ENCODE results near the gene MYF6.

MYF6 gene

DNA sequence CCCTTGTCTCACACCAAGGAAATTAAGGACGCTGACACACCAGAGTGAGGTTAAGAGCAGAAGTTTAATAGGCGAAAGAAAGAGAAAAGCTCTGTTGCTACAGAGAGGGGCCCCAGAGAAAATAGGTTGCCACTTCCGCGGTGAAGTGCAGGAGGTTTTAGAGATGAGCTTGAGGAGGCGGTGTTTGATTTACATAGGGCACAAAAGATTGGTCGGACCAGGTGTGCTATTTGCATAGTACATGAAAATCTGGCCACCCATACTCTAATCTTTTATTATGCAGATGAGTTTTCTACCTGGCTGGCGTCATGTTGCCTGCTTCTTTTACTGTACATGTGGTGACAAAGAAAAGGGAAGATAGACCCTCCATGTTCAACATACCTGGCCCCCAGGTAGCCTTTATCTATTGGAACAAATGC, 23.3 kb upstream of the MYF6 start:
- Histone ChIP-seq H3K36me3 (ENCODE audit: control insufficient read depth in 2 of 2, insufficient read depth in 2 of 2, low read length in 2 of 2) (no peaks in the 10 kb centered on the region), H3K4me3 (ENCODE audit: low read length in 2 of 2) (no peak overlapping the region), H3K9ac (ENCODE audit: low read length in 2 of 2) (no peak overlapping the region), H3K27ac (ENCODE audit: low read length) (no peak overlapping the region), H3K27me3 (ENCODE audit: control insufficient read depth in 1 of 2, insufficient read depth in 2 of 2, low read length in 2 of 2) (no peaks in the 10 kb centered on the region), H3K4me1 (ENCODE audit: control insufficient read depth, insufficient read depth, low read length) (no peaks in the 10 kb centered on the region), H3K9me3 (ENCODE audit: control insufficient read depth in 2 of 2, low read length in 2 of 2) (peaks cover 0 to 2% of the 10 kb centered on the region in 2 donors)

DNA sequence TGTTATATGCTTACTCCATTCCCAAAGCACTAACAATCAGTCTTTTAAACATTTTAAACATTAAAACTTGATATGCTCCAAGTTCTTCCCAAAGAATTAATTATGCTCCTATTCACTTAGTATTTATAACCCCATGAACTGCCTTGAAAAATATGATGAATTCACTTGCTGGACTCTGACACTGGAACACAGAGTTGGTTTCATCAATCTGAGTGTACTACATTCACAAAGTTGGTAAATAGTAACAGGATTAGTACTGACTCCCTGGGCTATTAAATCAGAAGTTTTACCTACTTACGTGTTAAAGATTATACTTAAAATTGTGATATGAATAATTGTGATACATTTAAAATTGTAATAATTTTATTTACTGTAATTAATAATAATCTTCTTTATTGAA, 17.3 kb upstream of the MYF6 start:
- Histone ChIP-seq H3K4me1 (ENCODE audit: control insufficient read depth, insufficient read depth, low read length) (no peaks in the 10 kb centered on the region), H3K36me3 (ENCODE audit: control insufficient read depth in 2 of 2, insufficient read depth in 2 of 2, low read length in 2 of 2) (no peaks in the 10 kb centered on the region), H3K9me3 (ENCODE audit: control insufficient read depth in 2 of 2, low read length in 2 of 2) (peaks cover 0 to 2% of the 10 kb centered on the region in 2 donors), H3K27me3 (ENCODE audit: control insufficient read depth in 1 of 2, insufficient read depth in 2 of 2, low read length in 2 of 2) (no peaks in the 10 kb centered on the region), H3K27ac (ENCODE audit: low read length) (no peak overlapping the region), H3K9ac (ENCODE audit: low read length in 2 of 2) (no peak overlapping the region), H3K4me3 (ENCODE audit: low read length in 2 of 2) (no peak overlapping the region)

DNA sequence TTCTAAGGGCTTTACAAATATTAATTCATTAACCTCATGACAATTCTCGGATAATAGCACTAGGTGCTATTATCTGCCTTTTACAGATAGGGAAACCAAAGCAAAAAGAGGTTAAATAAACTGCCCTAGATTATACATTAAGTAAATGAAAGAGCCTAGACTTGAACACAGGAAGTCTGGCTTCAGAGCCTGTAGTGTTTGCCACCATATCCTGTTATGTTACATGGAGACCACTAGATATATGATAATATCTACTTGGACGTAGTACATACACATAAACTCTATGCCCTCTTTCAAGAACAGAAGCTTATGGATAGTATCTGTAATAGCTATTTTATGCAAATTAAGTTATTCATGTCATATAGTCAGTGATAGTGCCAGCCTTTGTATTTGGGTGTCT, 16.9 kb upstream of the MYF6 start:
- Histone ChIP-seq H3K4me1 (ENCODE audit: control insufficient read depth, insufficient read depth, low read length) (no peaks in the 10 kb centered on the region), H3K4me3 (ENCODE audit: low read length in 2 of 2) (no peak overlapping the region), H3K9ac (ENCODE audit: low read length in 2 of 2) (no peak overlapping the region), H3K9me3 (ENCODE audit: control insufficient read depth in 2 of 2, low read length in 2 of 2) (peaks cover 0 to 2% of the 10 kb centered on the region in 2 donors), H3K27ac (ENCODE audit: low read length) (no peak overlapping the region), H3K36me3 (ENCODE audit: control insufficient read depth in 2 of 2, insufficient read depth in 2 of 2, low read length in 2 of 2) (no peaks in the 10 kb centered on the region), H3K27me3 (ENCODE audit: control insufficient read depth in 1 of 2, insufficient read depth in 2 of 2, low read length in 2 of 2) (no peaks in the 10 kb centered on the region)

DNA sequence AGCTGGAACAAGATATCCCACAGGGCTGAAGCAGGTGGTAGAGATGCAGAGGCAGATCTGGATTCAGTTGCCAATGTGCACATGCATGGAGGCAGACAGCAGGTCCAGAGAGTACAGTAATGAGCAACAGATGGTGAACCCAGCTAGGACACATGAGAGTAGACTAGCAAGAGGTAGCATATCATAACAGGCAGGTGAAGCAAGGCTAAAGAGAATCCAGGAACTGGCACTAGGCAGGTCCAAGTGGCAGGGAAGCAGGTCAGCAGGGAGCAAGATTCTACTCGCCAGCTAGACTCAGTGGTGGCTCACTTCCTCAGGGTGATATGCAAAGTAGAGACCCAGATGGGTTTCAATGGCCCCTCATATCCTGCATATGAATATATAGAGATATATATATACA, 15.3 kb upstream of the MYF6 start:
- no peak overlapping the region for H3K27ac ChIP-seq (ENCODE audit: low read length)
- H3K4me3 ChIP-seq (ENCODE audit: low read length in 2 of 2), result no peak overlapping the region
- no peaks in the 10 kb centered on the region for H3K9me3 ChIP-seq (ENCODE audit: control insufficient read depth in 2 of 2, low read length in 2 of 2)
- no peaks in the 10 kb centered on the region for H3K36me3 ChIP-seq (ENCODE audit: control insufficient read depth in 2 of 2, insufficient read depth in 2 of 2, low read length in 2 of 2)
- H3K9ac ChIP-seq (ENCODE audit: low read length in 2 of 2), result no peak overlapping the region
- no peaks in the 10 kb centered on the region for H3K27me3 ChIP-seq (ENCODE audit: control insufficient read depth in 1 of 2, insufficient read depth in 2 of 2, low read length in 2 of 2)
- H3K4me1 ChIP-seq (ENCODE audit: control insufficient read depth, insufficient read depth, low read length), result no peaks in the 10 kb centered on the region

DNA sequence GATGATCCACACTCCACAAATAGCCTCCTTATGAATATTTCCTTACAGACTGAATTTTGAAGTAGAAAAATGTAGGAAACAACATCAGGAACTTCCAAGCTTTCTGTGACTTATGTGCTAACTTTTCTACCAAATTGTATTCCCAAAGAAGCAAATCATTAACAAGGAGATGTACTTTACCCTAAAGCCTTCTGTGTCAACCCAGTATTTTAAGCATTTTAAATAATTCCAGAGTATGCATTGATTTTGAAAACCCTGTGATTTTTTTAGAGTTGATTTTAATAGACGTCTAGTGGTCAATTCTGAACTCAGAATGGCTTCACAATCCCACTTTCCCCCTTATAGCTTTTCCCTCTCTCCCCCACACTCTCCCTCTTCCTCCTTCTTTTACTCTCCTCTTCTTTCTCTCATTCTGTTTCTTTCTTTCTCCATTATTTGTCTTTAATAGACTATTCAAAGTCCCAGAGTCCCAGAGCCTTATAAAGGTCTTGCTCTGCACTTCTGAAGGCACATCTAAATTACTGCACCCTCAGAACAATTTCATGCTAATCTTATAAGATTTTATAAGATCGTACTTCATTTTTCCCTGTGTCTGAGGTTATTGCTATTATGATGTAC, 10.1 kb upstream of the MYF6 start:
- Histone ChIP-seq H3K27ac (ENCODE audit: low read length) (no peak overlapping the region), H3K9ac (ENCODE audit: low read length in 2 of 2) (no peak overlapping the region), H3K4me3 (ENCODE audit: low read length in 2 of 2) (no peak overlapping the region), H3K36me3 (ENCODE audit: control insufficient read depth in 2 of 2, insufficient read depth in 2 of 2, low read length in 2 of 2) (no peaks in the 10 kb centered on the region), H3K4me1 (ENCODE audit: control insufficient read depth, insufficient read depth, low read length) (no peaks in the 10 kb centered on the region), H3K9me3 (ENCODE audit: control insufficient read depth in 2 of 2, low read length in 2 of 2) (no peaks in the 10 kb centered on the region), H3K27me3 (ENCODE audit: control insufficient read depth in 1 of 2, insufficient read depth in 2 of 2, low read length in 2 of 2) (no peaks in the 10 kb centered on the region)

DNA sequence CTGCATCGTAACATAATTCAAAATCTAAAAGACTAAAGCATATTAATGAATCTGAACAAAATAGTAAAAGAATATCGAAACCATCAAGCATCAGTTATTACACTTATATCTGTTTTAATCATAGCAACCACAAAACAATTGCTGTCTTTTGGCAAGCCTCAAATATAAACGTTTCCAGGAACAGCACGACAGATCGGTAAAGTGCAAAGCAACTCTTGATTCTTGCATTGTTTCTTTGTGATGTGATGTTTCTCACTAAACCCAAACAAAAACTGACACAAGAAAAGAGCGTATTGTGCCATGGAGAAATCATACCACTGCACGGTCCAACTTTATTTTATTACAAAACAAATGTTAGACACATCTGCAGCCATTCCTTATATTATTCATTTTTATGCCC, 9.2 kb upstream of the MYF6 start:
- H3K36me3 ChIP-seq (ENCODE audit: control insufficient read depth in 2 of 2, insufficient read depth in 2 of 2, low read length in 2 of 2), result no peaks in the 10 kb centered on the region
- H3K27ac ChIP-seq (ENCODE audit: low read length), result no peak overlapping the region
- no peaks in the 10 kb centered on the region for H3K27me3 ChIP-seq (ENCODE audit: control insufficient read depth in 1 of 2, insufficient read depth in 2 of 2, low read length in 2 of 2)
- no peaks in the 10 kb centered on the region for H3K4me1 ChIP-seq (ENCODE audit: control insufficient read depth, insufficient read depth, low read length)
- H3K4me3 ChIP-seq (ENCODE audit: low read length in 2 of 2), result no peak overlapping the region
- no peak overlapping the region for H3K9ac ChIP-seq (ENCODE audit: low read length in 2 of 2)
- H3K9me3 ChIP-seq (ENCODE audit: control insufficient read depth in 2 of 2, low read length in 2 of 2), result no peaks in the 10 kb centered on the region

DNA sequence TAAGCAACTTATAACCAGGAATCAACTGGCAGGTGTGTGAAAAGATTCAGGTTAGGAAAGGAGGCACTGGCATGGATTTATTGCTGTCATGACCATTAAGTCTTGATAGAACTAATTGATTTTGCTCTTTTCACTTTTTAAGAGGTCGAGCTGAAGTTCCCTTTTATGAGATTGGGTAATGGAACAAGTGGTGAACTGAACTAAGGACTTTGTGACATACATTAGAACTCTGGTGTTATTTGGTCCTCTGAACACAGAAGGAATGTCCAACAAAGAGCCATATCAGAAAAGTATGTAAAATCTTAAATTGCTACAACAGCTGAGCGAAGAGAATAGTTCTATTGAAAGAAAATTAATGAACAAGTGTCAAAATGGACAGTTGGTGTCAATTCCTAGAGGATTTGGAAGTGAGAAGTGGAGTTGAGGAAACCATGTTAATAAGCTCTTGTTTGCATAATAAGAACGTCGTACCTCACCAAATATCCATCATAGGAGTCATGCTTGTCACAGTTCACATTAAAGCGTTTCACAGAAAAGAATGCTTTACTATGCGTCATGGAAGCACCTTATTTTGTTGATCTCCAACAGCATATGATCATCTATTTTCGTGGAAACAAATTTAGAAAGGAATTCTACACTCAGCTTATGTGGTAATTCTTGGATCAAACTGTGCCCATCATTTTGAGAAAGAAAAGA, 8.4 kb upstream of the MYF6 start:
- Histone ChIP-seq H3K4me3 (ENCODE audit: low read length in 2 of 2) (no peak overlapping the region), H3K9ac (ENCODE audit: low read length in 2 of 2) (no peak overlapping the region), H3K4me1 (ENCODE audit: control insufficient read depth, insufficient read depth, low read length) (no peaks in the 10 kb centered on the region), H3K9me3 (ENCODE audit: control insufficient read depth in 2 of 2, low read length in 2 of 2) (no peaks in the 10 kb centered on the region), H3K27me3 (ENCODE audit: control insufficient read depth in 1 of 2, insufficient read depth in 2 of 2, low read length in 2 of 2) (no peaks in the 10 kb centered on the region), H3K36me3 (ENCODE audit: control insufficient read depth in 2 of 2, insufficient read depth in 2 of 2, low read length in 2 of 2) (no peaks in the 10 kb centered on the region), H3K27ac (ENCODE audit: low read length) (no peak overlapping the region)

DNA sequence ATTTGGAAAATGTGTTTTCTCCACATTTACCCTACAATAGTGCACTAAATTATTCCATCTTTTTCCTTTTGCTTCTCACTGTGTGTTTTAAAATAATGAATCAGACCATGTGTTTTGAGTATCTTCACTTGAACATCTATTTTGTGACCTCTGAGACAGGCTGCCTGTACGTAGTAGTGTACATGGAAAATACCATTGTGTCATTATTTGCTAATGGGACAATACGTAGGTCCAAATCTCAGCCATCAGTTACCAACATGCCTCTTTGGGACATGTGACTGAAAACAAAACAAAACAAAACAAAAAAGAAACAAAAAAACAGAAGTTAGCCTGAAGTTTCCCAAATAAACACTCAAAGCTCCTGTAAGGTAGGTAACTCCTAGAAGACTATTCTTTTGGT, 7.1 kb upstream of the MYF6 start:
- no peak overlapping the region for H3K27ac ChIP-seq (ENCODE audit: low read length)
- H3K9ac ChIP-seq (ENCODE audit: low read length in 2 of 2), result no peak overlapping the region
- H3K36me3 ChIP-seq (ENCODE audit: control insufficient read depth in 2 of 2, insufficient read depth in 2 of 2, low read length in 2 of 2), result no peaks in the 10 kb centered on the region
- H3K4me3 ChIP-seq (ENCODE audit: low read length in 2 of 2), result no peak overlapping the region
- no peaks in the 10 kb centered on the region for H3K27me3 ChIP-seq (ENCODE audit: control insufficient read depth in 1 of 2, insufficient read depth in 2 of 2, low read length in 2 of 2)
- no peaks in the 10 kb centered on the region for H3K4me1 ChIP-seq (ENCODE audit: control insufficient read depth, insufficient read depth, low read length)
- H3K9me3 ChIP-seq (ENCODE audit: control insufficient read depth in 2 of 2, low read length in 2 of 2), result no peaks in the 10 kb centered on the region

DNA sequence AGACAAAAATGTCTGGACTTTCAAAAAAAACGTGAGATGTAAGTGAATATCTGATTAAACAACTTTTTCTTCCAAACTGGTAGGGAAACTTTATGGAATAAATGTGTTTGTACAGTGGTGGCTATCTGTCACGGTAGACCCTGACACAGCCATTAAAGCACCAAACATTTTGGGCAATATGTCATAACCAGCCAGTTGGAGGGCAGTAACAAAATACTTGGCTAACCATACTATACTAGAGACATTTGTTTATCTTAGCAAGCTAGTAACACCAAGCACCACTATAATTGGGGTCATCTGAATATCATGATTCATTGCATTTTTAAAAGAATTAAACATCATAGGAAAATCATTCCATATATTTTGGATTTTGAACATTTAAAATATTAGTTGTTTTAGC, 6.0 kb upstream of the MYF6 start:
- Histone ChIP-seq H3K4me1 (ENCODE audit: control insufficient read depth, insufficient read depth, low read length) (no peaks in the 10 kb centered on the region), H3K27ac (ENCODE audit: low read length) (no peak overlapping the region), H3K27me3 (ENCODE audit: control insufficient read depth in 1 of 2, insufficient read depth in 2 of 2, low read length in 2 of 2) (no peaks in the 10 kb centered on the region), H3K36me3 (ENCODE audit: control insufficient read depth in 2 of 2, insufficient read depth in 2 of 2, low read length in 2 of 2) (no peaks in the 10 kb centered on the region), H3K9ac (ENCODE audit: low read length in 2 of 2) (no peak overlapping the region), H3K9me3 (ENCODE audit: control insufficient read depth in 2 of 2, low read length in 2 of 2) (no peaks in the 10 kb centered on the region), H3K4me3 (ENCODE audit: low read length in 2 of 2) (no peak overlapping the region)

DNA sequence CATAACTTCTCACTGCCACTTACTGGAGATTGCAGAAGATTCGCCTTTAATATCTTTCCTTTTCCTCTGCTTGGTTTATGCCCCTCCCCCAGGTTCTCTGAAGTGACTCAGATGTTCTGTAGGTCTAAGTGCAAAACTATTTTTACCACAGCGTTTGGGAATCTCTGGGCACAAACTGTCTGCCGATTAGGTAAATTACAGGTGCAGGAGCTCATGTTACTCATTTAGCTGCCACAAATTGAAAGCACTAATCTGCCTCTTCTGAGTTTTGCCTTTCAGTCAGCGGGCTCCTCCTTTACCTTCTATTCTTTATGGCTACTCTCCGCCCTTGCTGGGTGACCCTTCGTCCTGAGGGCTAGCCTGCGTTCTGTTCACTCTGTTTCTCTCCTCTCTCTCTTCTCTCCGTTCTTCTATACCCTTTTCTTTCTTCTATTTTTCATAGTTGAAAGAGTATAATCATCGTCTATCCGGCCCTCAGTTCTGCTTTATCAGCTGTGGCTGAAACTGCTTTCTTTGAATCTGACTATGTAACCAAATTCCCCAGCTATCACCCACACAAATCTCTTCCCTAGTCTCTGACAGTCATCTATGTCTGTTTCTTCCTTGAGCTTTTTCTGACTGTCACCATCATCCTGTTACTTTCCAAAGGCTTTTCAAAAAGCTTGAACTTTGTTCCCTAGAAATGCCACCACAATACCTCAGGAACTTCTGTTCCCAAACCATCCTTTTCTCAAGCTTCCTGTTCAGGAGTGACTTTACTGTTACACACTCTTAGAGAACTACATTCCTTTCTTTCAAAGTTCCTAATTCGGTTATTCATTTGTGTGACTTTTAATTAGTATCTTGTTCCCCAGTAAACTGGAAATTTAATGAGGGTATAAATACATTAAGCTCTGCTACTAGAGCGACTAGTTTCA, 4.3 kb upstream of the MYF6 start:
- Histone ChIP-seq H3K27me3 (ENCODE audit: control insufficient read depth in 1 of 2, insufficient read depth in 2 of 2, low read length in 2 of 2) (peaks cover 0 to 2% of the 10 kb centered on the region in 2 donors), H3K27ac (ENCODE audit: low read length) (no peak overlapping the region), H3K4me1 (ENCODE audit: control insufficient read depth, insufficient read depth, low read length) (no peaks in the 10 kb centered on the region), H3K9me3 (ENCODE audit: control insufficient read depth in 2 of 2, low read length in 2 of 2) (no peaks in the 10 kb centered on the region), H3K36me3 (ENCODE audit: control insufficient read depth in 2 of 2, insufficient read depth in 2 of 2, low read length in 2 of 2) (no peaks in the 10 kb centered on the region), H3K4me3 (ENCODE audit: low read length in 2 of 2) (no peak overlapping the region), H3K9ac (ENCODE audit: low read length in 2 of 2) (no peak overlapping the region)
